H9 (cell line): ENCODE results near the gene ALDH1A2. TPM values are rescaled to one million over a fixed set of nuclear protein-coding genes. Genes with fewer than 3 reads are reported as not detected.

ENCODE experiments used
- DNase-seq: peaks from one replicate; pipeline ENCODE4 v3.0.0-alpha.2; 2017
- H2AFZ ChIP-seq: one replicate; pipeline ENCODE4 v1.6.1; 2013; ENCODE audit warnings: mild to moderate bottlenecking, low read length, control low read depth, moderate library complexity
- H2AK5ac ChIP-seq: 2 replicates; pipeline ENCODE4 v1.6.1; 2013; ENCODE audit warnings: low read length, control low read depth, mixed read lengths; ENCODE audit not compliant: insufficient read length
- H2BK120ac ChIP-seq: one replicate; pipeline ENCODE4 v1.6.1; 2013; ENCODE audit warnings: low read depth, mild to moderate bottlenecking, low read length, control low read depth, inconsistent platforms; ENCODE audit not compliant: poor library complexity, severe bottlenecking
- H2BK12ac ChIP-seq: 2 replicates; pipeline ENCODE4 v1.6.1; 2013; ENCODE audit warnings: low read length, control low read depth, mixed read lengths, low read depth; ENCODE audit not compliant: insufficient read length
- H2BK15ac ChIP-seq: 2 replicates; pipeline ENCODE4 v1.6.1; 2013; ENCODE audit warnings: low read depth, low read length, control low read depth
- H2BK20ac ChIP-seq: one replicate; pipeline ENCODE4 v1.6.1; 2013; ENCODE audit warnings: low read depth, mild to moderate bottlenecking, low read length, control low read depth, inconsistent platforms; ENCODE audit not compliant: poor library complexity, severe bottlenecking
- H2BK5ac ChIP-seq: 2 replicates; pipeline ENCODE4 v1.6.1; 2013; ENCODE audit warnings: low read length, control low read depth, mixed read lengths; ENCODE audit not compliant: insufficient read length
- H3K14ac ChIP-seq: 2 replicates; pipeline ENCODE4 v1.6.1; 2013; ENCODE audit warnings: low read length, control low read depth; ENCODE audit not compliant: insufficient read depth
- H3K18ac ChIP-seq: 2 replicates; pipeline ENCODE4 v1.6.1; 2013; ENCODE audit warnings: low read depth, mild to moderate bottlenecking, mixed read lengths, low read length, control low read depth; ENCODE audit not compliant: insufficient read length
- H3K23ac ChIP-seq: 2 replicates; pipeline ENCODE4 v1.6.1; 2013; ENCODE audit warnings: low read length, control low read depth, mixed read lengths, low read depth; ENCODE audit not compliant: insufficient read length
- H3K23me2 ChIP-seq: 2 replicates; pipeline ENCODE4 v1.6.1; 2013; ENCODE audit warnings: low read depth, mild to moderate bottlenecking, mixed read lengths, low read length, control low read depth; ENCODE audit not compliant: insufficient read length, poor library complexity, severe bottlenecking
- H3K27ac ChIP-seq: 2 replicates; pipeline ENCODE4 v1.5.1; 2013; ENCODE audit warnings: low read length, control low read depth, mixed read lengths, low read depth; ENCODE audit not compliant: insufficient read length
- H3K27me3 ChIP-seq: 2 replicates; pipeline ENCODE4 v1.6.1; 2013; ENCODE audit warnings: low read length, control low read depth, inconsistent platforms; ENCODE audit not compliant: insufficient read depth
- H3K4ac ChIP-seq: 2 replicates; pipeline ENCODE4 v1.6.1; 2013; ENCODE audit warnings: low read depth, mild to moderate bottlenecking, control low read depth, inconsistent platforms, low read length, moderate library complexity
- H3K4me1 ChIP-seq: 2 replicates; pipeline ENCODE4 v1.6.1; 2013; ENCODE audit warnings: low read length, control low read depth, inconsistent platforms; ENCODE audit not compliant: insufficient read depth
- H3K4me2 ChIP-seq: 2 replicates; pipeline ENCODE4 v1.6.1; 2013; ENCODE audit warnings: low read length, control low read depth, mixed read lengths; ENCODE audit not compliant: insufficient read length, insufficient read depth
- H3K56ac ChIP-seq: 2 replicates; pipeline ENCODE4 v1.6.1; 2013; ENCODE audit warnings: low read depth, mild to moderate bottlenecking, mixed read lengths, low read length, control low read depth; ENCODE audit not compliant: insufficient read length
- H3K79me1 ChIP-seq: 2 replicates; pipeline ENCODE4 v1.6.1; 2013; ENCODE audit warnings: low read depth, mild to moderate bottlenecking, moderate library complexity, low read length, control low read depth, inconsistent platforms; ENCODE audit not compliant: insufficient read depth, poor library complexity, severe bottlenecking
- H3K79me2 ChIP-seq: 2 replicates; pipeline ENCODE4 v1.6.1; 2013; ENCODE audit warnings: low read length, control low read depth, inconsistent platforms; ENCODE audit not compliant: insufficient read depth
- H3K9ac ChIP-seq: 2 replicates; pipeline ENCODE4 v1.6.1; 2013; ENCODE audit warnings: low read length, control low read depth, mixed read lengths; ENCODE audit not compliant: insufficient read length; ENCODE audit errors: extremely low read depth
- H3K9me3 ChIP-seq: one replicate; pipeline ENCODE4 v1.6.1; 2013; ENCODE audit warnings: low read depth, low read length, inconsistent platforms; ENCODE audit not compliant: control insufficient read depth
- H3T11ph ChIP-seq: one replicate; pipeline ENCODE4 v1.6.1; 2013; ENCODE audit warnings: mild to moderate bottlenecking, low read length, control low read depth, inconsistent platforms
- H4K20me1 ChIP-seq: one replicate; pipeline ENCODE4 v1.6.1; 2013; ENCODE audit not compliant: control insufficient read depth, insufficient read length, insufficient read depth
- H4K5ac ChIP-seq: 2 replicates; pipeline ENCODE4 v1.6.1; 2013; ENCODE audit warnings: low read depth, mild to moderate bottlenecking, mixed read lengths, low read length, control low read depth; ENCODE audit not compliant: insufficient read length
- H4K8ac ChIP-seq: replicated peaks from 2 replicates; pipeline ENCODE4 v1.6.1; 2013; ENCODE audit warnings: low read length, control low read depth, mixed read lengths, low read depth; ENCODE audit not compliant: insufficient read length
- H4K91ac ChIP-seq: 2 replicates; pipeline ENCODE4 v1.6.1; 2013; ENCODE audit warnings: low read depth, mild to moderate bottlenecking, moderate library complexity, mixed read lengths, low read length, control low read depth; ENCODE audit not compliant: insufficient read length
- H3K27ac Mint-ChIP-seq, 3 experiments: 2 replicates in 2 of 3; 3 replicates in 1 of 3; pipeline ENCODE4 v1.8.0; 2020 to 2021; ENCODE audit warnings: mixed read lengths in 3 of 3, mild to moderate bottlenecking in 1 of 3, moderate library complexity in 1 of 3
- H3K27me3 Mint-ChIP-seq: 2 replicates; pipeline ENCODE4 v1.8.0; 2021; ENCODE audit warnings: low read depth, mild to moderate bottlenecking, moderate library complexity, mixed read lengths
- H3K36me3 Mint-ChIP-seq, 3 experiments: 2 replicates in 2 of 3; 3 replicates in 1 of 3; pipeline ENCODE4 v1.8.0; 2020 to 2021; ENCODE audit warnings: low read depth in 3 of 3, mixed read lengths in 3 of 3; ENCODE audit not compliant: insufficient read depth in 1 of 3
- H3K4me1 Mint-ChIP-seq, 2 experiments: 2 replicates each; pipeline ENCODE4 v1.8.0; 2020; ENCODE audit warnings: mixed read lengths in 2 of 2
- H3K4me3 Mint-ChIP-seq, 2 experiments: 2 replicates in 1 of 2; 3 replicates in 1 of 2; pipeline ENCODE4 v1.8.0; 2020 to 2021; ENCODE audit warnings: mild to moderate bottlenecking in 2 of 2, mixed read lengths in 2 of 2, moderate library complexity in 1 of 2
- H3K9me3 Mint-ChIP-seq, 2 experiments: 2 replicates in 1 of 2; 3 replicates in 1 of 2; pipeline ENCODE4 v1.8.0; 2020; ENCODE audit warnings: mild to moderate bottlenecking in 2 of 2, mixed read lengths in 2 of 2, moderate library complexity in 1 of 2
- WGBS: extraction: QIAGEN DNeasy Blood & Tissue Kit; methylation state at CpG from one replicate; pipeline ENCODE4 v1.1.7; 2013; ENCODE audit warnings: missing lambda C conversion rate, low lambda C conversion rate, mixed read lengths; ENCODE audit not compliant: insufficient read length; ENCODE audit errors: extremely low coverage; 5-methylcytosine and 5-hydroxymethylcytosine counted together
- total RNA-seq: library from RNA; stranded (reverse); gene quantifications from 2 replicates; pipeline ENCODE4 v1.2.1, GENCODE V29; 2021
- TF ChIP-seq, protein P1 (sequence below): fragments of 200-600 bp; sonication (generic); conservative IDR thresholded peaks from 3 replicates; pipeline ENCODE4 v1.8.0; 2021; ENCODE audit warnings: antibody characterized with exemption, mild to moderate bottlenecking

The ALDH1A2 gene
- total RNA-seq, 1 experiment from 2014 or later: 0.72 TPM

- Histone ChIP-seq H3K4me1 (no peaks in the 10 kb centered on the region), H2AFZ (no peak overlapping the region), H3K27ac (no peak overlapping the region), H3K4me2 (no peak overlapping the region), H4K8ac (no peak overlapping the region), H3K23me2 (no peaks in the 10 kb centered on the region), H2BK120ac (no peak overlapping the region), H3K14ac (no peak overlapping the region), H3K79me2 (no peaks in the 10 kb centered on the region), H3T11ph (no peak overlapping the region), H3K9me3 (no peaks in the 10 kb centered on the region), H3K18ac (no peak overlapping the region), H3K9ac (no peak overlapping the region), H3K27me3 (no peaks in the 10 kb centered on the region), H2BK5ac (no peak overlapping the region), H2BK20ac (no peak overlapping the region), H4K5ac (no peak overlapping the region), H2AK5ac (no peak overlapping the region), H3K4ac (no peak overlapping the region), H3K23ac (no peak overlapping the region), H2BK15ac (no peak overlapping the region; the same call in 1 of the 2 replicates), H3K56ac (no peak overlapping the region), H3K79me1 (no peaks in the 10 kb centered on the region), H2BK12ac (no peak overlapping the region), H4K20me1 (no peaks in the 10 kb centered on the region), H4K91ac (no peak overlapping the region)
- Mint-ChIP-seq H3K9me3 (no peaks in the 10 kb centered on the region), H3K36me3 (no peaks in the 10 kb centered on the region), H3K4me3 (no peak overlapping the region), H3K4me1 (no peaks in the 10 kb centered on the region; a peak in 1 of 4 replicates), H3K27me3 (peaks cover under 1% of the 10 kb centered on the region; the same call in 1 of the 2 replicates), H3K27ac (no peak overlapping the region)
- no CpG with 5 or more reads among the region's 8 CpGs for WGBS
- DNase-seq: no peak
- TF ChIP-seq, protein P1, sequence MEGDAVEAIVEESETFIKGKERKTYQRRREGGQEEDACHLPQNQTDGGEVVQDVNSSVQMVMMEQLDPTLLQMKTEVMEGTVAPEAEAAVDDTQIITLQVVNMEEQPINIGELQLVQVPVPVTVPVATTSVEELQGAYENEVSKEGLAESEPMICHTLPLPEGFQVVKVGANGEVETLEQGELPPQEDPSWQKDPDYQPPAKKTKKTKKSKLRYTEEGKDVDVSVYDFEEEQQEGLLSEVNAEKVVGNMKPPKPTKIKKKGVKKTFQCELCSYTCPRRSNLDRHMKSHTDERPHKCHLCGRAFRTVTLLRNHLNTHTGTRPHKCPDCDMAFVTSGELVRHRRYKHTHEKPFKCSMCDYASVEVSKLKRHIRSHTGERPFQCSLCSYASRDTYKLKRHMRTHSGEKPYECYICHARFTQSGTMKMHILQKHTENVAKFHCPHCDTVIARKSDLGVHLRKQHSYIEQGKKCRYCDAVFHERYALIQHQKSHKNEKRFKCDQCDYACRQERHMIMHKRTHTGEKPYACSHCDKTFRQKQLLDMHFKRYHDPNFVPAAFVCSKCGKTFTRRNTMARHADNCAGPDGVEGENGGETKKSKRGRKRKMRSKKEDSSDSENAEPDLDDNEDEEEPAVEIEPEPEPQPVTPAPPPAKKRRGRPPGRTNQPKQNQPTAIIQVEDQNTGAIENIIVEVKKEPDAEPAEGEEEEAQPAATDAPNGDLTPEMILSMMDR: no peak
These were observed 147.5 kb downstream of the ALDH1A2 start for GRCh38 chr15:57917998-57918397.
